ENCODE measurements around the gene GRHPR.

Gene GRHPR

DNA sequence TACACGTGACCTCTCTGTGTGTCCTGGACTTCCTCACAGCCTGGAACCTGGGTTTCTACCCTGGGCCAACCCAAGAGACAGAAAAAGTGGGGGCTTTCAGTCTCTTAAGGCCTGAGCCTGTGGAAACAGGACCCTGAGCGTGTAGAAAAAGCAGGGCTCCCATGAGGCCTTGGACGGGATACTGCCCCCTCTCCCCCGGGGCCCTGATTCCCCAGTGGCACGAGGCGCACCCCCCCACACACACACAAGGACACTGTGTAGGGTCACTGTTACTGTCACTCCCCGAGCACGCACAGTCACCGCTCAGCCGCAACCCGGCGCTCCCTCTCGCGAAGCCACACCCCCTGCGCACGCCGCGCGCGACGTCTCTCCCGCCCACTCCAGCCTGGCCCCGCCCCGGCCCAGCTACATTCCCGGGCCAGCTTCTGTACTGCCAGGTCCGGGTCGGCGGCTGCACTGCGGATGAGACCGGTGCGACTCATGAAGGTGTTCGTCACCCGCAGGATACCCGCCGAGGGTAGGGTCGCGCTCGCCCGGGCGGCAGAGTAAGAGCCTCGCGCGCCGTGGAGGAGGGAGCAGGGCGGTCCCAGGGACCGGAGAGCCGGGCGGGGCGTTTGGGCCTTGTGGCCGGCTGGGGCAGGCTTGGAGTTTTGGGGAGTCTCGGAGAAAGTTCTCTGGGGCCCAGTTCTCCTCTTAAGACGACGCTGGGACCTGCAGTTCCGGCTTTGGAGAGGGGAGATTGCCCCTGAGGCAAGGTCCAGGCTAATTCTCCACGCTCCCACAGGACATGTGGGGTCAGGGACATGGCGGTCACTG, at the start of gene GRHPR:
Gene GRHPR (plus strand): TSS at position 408 of the 816 bp plus-strand sequence. CDS start 55 bp downstream, at position 463.
- TF ChIP-seq, protein P1, sequence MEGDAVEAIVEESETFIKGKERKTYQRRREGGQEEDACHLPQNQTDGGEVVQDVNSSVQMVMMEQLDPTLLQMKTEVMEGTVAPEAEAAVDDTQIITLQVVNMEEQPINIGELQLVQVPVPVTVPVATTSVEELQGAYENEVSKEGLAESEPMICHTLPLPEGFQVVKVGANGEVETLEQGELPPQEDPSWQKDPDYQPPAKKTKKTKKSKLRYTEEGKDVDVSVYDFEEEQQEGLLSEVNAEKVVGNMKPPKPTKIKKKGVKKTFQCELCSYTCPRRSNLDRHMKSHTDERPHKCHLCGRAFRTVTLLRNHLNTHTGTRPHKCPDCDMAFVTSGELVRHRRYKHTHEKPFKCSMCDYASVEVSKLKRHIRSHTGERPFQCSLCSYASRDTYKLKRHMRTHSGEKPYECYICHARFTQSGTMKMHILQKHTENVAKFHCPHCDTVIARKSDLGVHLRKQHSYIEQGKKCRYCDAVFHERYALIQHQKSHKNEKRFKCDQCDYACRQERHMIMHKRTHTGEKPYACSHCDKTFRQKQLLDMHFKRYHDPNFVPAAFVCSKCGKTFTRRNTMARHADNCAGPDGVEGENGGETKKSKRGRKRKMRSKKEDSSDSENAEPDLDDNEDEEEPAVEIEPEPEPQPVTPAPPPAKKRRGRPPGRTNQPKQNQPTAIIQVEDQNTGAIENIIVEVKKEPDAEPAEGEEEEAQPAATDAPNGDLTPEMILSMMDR (IDR thresholded peaks at IDR 0.05; ENCODE audit: insufficient read depth, missing control alignments) = no peak
- FAIRE-seq (no peak), DNase-seq (ENCODE audit: insufficient read length, low spot score) (peak; percentile 91)

DNA sequence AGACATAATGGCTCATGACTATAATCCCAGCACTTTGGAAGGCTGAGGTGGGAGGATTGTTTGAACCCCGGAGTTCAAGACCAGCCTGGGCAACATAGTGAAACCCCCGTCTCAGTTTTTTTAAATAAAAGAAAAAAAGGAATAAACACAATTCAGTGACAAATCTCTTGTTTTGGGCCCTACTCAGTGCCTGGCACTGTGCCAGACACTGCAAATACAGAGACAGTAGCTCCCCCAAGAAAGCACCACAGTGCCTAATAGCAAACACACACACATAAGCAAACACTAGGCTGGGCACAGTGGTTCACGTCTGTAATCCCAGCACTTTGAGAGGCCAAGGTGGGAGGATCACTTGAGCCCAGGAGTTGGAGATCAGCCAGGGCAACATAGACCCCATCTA, 49.7 kb upstream of the GRHPR start:
- DNase-seq (ENCODE audit: insufficient read length, low spot score) = no peak
- TF ChIP-seq, protein P1 (IDR thresholded peaks at IDR 0.05; ENCODE audit: insufficient read depth, missing control alignments) = no peak
- no peak for FAIRE-seq

DNA sequence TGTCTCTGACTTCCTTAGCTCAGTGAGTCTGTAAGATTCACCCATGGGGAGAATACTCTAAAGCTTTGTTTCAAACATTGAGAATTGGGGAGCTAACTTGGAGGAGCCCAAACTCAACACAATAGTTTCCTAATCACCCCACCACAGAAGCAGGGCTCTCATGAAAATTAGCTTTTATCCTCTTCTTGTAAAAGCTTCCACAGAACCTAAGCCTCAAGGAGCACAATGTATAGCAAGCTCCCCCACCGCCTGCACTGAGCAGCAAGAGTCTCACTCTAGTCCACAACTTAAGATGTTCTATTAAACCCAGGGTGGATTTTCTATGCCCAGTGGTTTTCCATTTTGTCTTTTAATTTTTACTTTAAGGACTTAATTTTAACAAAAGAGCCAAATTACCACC, 48.9 kb upstream of the GRHPR start:
- FAIRE-seq (no peak), DNase-seq (ENCODE audit: insufficient read length, low spot score) (no peak)
- TF ChIP-seq, protein P1 (IDR thresholded peaks at IDR 0.05; ENCODE audit: insufficient read depth, missing control alignments) = no peak

DNA sequence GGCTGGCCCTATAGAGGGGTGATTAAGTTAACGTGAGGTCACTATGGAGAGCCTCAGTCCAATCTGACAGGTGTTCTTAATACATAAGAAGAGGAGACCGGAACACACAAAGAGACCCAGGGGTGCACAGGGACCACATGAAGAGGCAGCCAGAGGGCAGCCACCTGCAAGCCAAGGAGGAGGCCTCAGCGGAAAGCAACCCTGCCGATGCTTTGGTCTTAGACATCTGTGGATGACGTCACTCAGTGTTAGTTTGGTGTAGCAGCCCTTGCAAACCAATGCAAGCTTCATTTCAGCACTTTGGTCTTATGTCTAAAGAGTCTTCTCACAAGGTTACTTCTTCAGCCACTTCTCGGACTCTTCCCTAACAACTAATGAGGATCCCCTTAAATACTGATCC, 47.6 kb upstream of the GRHPR start:
- TF ChIP-seq, protein P1 (IDR thresholded peaks at IDR 0.05; ENCODE audit: insufficient read depth, missing control alignments) = no peak
- no peak for FAIRE-seq

DNA sequence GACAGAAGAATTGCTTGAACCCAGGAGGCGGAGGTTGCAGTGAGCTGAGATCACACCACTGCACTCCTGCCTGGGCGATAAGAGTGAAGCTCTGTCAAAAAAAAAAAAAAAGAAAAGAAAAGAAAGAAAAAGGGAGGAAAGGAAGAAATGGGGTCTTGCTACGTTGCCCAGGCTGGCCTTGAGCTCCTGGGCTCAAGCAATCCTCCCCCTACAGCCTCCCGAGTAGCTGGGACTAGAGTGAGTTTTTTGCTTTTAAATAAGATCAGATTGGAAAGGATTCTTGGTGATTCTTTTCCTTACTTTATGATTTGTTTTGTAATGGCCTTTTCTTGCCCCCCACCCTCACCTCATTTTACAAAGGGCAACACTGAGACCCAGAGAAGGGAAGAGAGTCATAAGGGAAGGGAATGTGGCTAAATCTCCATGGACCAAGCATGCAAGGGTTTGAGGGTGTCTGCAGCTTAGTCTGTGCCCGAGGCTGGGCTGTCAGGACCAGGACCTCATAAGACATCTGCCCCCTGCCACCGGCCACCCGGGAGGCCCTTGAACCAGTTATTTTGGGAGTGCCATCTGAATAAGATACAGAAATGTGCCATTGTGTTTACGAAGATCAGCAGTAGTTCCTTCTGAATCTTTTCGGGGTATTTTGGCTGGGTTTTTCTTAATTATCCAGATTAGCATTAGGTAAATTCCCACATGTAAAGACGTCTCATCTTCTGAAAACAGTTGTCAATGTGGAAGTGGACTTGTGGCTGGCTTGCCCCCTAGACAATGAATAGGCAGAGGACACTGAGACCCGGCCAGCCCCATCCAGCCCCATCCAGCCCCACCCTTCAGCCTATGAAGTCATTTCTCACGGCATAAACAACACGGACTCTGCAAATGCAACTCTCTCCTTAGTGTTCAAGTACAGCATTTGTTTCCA, 44.5 kb upstream of the GRHPR start:
- DNase-seq (ENCODE audit: insufficient read length, low spot score) (no peak), FAIRE-seq (no peak)
- TF ChIP-seq, protein P1 (IDR thresholded peaks at IDR 0.05; ENCODE audit: insufficient read depth, missing control alignments) = no peak

More for the DNA sequence above, 47.6 kb upstream of the GRHPR start:
- no peak for DNase-seq (ENCODE audit: insufficient read length, low spot score)

DNA sequence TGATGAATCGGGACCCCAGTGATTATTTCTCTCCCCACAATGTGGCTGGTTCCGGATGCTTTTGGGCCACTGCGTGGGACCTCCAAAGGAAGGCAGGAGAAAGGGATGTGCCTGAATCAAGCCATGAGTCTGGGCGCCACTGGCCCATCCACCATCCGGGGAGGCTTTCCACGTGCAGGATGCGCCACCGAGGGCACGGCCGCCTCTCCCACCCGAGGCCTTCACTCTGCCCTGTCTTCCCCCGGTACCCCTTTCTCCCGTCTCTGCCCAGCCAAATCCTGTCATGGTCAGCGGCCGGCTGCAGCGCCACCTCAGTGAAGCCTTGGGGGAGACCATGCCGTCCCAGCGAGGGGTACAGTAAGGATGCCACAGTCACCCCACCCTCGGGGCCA, 43.9 kb upstream of the GRHPR start:
- DNase-seq (ENCODE audit: insufficient read length, low spot score) (no peak), FAIRE-seq (no peak)
- TF ChIP-seq, protein P1 (IDR thresholded peaks at IDR 0.05; ENCODE audit: insufficient read depth, missing control alignments) = no peak
